Stimulated activated CD4-positive, alpha-beta T cell treated with anti-CD3 and anti-CD28 coated beads, TNF-alpha, amount 100 ng/mL, for 48 hours (primary cell): Measurements from ENCODE around the gene MRO.
"Not testable (repeated sequence)": the region's sequence is repeated elsewhere in the genome, so short reads cannot be mapped to it uniquely, and the experiment has no call there.

Experiments
- DNase-seq, 3 donors: peaks; one replicate each; pipeline ENCODE4 v3.0.0-alpha.2; 2020; ENCODE audit warnings: low read depth in 3 of 3

Gene MRO

GRCh38 chr18:50792885-50793284 is 26.9 kb downstream of the MRO start:
- no peak for DNase-seq

GRCh38 chr18:50791599-50792438 is 28.0 kb downstream of the MRO start:
- no peak for DNase-seq

- DNase-seq = no peak
Measured at GRCh38 chr18:50790948-50791347, 28.9 kb downstream of the MRO start.

- no peak for DNase-seq
Measured at GRCh38 chr18:50790241-50790640, 29.6 kb downstream of the MRO start.

- DNase-seq = no peak
Measured at GRCh38 chr18:50788284-50788683, 31.5 kb downstream of the MRO start.

- no peak for DNase-seq
Measured at GRCh38 chr18:50786864-50787263, 33.0 kb downstream of the MRO start.

- DNase-seq = no peak
Measured at GRCh38 chr18:50783553-50783952, 36.3 kb downstream of the MRO start.

DNA sequence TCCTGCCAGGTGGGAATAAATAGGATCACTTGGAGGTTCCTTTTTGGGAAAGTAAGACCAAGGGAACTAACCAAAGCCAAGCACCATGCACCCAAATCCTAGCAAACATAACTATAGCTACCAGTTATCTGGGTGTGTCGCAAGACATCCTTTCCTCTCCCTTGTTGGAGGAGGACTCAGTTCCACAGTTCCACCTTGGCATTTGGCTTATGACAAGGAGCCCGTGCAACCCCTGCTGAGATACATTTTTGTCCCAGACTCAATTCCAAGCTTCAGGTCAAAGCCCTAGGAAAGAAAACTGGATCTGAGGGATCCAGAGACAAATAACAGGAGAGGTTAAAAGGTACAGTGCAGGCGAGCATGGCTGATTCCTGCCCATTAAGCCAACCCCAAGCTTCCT is 40.8 kb downstream of the MRO start:
- not testable (repeated sequence) for DNase-seq

GRCh38 chr18:50776383-50776782 is 43.4 kb downstream of the MRO start:
- DNase-seq = no peak

GRCh38 chr18:50775726-50776125 is 44.1 kb downstream of the MRO start:
- no peak for DNase-seq

GRCh38 chr18:50775207-50775606 is 44.6 kb downstream of the MRO start:
- DNase-seq = no peak

- DNase-seq = no peak
Measured at GRCh38 chr18:50769463-50769862, 50.4 kb downstream of the MRO start.

GRCh38 chr18:50757358-50757757 is 62.5 kb downstream of the MRO start:
- DNase-seq = no peak

DNA sequence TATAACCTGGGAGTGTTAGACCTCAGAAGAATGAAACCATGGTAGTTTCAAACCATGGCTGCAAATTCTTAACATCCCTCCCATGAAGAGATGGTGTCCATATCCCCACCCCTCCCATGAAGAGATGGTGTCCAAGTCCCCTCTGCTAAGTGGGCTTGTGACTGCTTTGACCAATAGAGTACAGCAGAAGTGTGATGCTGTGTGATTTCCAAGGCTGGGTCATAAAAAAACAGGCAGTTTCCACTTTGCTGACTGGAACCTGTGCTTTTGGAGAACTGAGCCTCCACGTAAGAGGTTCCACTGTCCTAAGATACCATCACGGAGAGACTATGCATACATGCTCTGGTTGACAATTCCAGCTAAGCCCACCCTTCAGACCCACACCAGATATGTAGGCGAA is 65.5 kb downstream of the MRO start:
- no peak for DNase-seq

DNA sequence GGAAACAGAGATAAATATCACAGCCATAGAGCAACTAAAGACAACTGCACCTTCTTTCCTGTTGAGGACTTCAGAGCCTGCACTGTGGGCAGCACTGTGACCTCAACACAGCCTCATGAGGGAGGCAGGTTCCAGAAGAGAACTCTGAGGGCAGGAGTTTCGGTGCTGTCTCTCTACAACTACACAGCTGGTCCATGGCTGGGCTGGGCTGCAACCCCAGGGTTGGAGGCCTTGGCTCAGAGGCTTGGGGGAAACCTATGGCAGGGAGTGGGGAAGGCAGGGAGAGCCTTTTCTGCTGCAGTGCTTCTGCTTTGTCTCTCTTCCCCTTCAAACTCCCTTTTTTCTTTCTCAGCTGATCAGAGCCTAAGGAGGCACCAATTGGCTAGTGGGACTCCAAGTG is 66.5 kb downstream of the MRO start:
- no peak for DNase-seq

- DNase-seq = no peak
Measured at GRCh38 chr18:50751947-50752346, 67.9 kb downstream of the MRO start.

DNA sequence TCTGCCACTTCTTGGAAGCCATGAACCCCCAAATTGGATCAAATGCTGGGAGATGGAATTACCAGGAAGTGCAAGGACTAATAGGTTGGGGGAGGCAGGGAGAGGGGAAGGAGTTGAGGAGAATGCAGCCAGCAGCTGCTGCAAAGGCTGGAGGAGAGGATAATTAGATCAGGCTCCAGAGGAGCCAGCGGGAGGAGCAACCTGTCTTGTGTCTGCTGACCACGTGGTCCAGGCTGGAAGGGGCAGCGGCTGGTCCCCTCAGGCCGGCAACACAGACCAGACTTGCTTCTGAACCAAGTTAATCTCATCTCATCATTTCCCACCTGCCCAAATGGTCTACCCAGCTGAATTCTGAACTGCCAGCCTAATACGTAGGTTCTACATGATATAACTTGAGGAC is 68.3 kb downstream of the MRO start:
- DNase-seq = no peak

DNA sequence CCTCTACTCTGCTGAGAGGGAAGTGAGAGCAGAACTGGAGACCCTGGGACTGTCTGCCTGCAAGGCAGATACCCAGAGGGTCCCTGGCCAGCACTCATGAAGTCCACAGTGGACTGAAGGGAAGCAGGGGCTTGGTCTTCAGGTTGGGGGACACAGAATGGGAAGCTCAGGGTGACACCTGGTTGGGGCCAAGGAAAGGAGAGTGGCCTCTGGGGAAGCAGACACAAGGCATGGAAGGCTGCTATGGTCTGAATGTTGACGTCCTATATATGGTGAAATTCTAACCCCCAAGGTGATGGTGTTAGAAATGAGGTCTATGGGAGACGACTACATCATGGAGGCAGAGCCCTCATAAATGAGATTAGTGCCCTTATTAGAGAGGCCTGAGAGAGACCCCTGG is 69.3 kb downstream of the MRO start:
- DNase-seq = no peak

DNA sequence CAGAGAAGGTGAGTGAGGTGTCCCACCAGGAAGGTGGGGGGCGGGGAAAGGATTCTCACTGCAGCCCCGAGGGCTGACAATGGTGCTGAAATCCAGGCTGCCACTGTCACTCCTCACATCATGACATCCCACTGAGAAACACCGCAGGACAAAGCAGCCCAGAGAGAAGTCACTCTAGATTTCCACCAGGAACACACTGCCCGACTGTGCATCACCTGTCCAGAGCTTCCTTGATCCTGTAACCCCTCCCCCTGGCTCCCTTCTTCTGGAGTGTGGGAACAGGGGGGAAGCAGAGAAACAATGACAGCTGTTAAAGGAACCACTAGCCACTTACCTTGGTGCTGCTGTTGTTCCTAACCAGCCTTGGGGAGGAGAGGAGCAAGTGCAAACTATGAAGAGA is 69.9 kb downstream of the MRO start:
- no peak for DNase-seq

DNA sequence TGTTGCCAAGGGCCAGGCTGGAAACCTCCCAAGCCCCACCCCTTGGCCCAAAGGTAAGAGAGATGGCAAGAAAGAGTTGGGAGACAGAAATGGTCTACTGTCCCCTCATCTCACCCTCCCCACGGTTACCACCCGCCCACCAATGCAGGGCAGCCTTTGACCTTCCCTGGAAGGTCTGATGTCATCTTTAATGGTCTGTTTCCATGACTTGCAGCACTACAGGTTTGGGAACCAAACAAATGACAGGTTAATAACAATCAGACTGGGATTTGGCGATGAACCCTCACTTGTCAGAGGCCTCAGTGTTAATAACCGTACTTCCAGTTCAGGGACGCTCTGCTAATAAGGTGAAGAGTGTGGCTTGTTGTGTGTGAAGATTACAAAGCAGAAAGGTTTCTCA is 70.4 kb downstream of the MRO start:
- DNase-seq = no peak

DNA sequence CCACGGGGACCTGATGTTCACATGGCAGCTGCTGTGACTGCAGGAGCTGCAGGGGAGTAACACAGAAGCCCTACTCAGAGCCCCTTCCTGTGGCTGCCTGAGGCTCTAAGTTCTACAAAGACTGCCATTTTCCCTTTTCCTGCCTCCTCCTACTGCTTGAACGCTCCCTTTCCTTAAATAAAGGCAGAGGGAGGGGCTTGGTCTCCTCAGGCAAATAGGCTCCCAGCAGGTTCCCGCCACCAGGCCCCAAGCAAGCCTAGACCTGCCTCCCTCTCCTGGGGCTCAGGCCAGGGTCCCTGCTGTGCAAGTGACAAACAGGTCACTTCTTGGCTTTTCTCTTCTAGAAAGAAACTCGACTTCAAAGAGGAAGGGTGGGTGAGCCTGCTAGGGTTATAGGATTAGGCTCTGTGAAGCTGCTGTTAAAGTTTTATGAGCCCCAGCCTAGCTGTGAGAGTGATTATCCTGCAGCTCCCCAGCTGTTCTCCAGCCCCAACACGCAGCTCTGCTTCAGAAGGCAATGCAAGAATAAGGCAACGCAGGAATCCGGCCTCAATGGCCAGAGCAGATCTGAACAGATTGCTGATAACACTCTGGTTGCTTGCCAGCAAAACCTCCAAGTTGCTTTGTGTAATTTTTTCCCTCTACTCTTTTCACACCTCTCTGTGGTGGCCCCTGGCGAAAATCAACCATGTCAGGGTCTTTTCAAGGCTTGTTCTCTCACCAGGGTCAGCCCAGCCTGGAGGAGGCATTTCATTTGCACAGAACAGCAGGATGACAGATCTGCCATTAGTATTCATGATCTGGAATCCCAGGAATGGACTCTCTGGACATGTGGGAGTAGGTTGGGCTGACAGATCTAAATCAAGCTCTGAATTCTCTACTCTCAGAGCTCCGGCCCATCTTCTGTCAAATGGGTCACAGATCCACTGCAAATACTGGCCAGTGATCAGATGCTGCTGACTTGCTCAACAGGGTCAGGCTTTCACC is 71.3 kb downstream of the MRO start:
- DNase-seq = no peak

GRCh38 chr18:50747849-50748242 is 72.0 kb downstream of the MRO start:
- DNase-seq = no peak

GRCh38 chr18:50745945-50746344 is 73.9 kb downstream of the MRO start:
- DNase-seq = no peak
